ENCODE results near the gene SERINC2.
"Not testable (repeated sequence)": the region's sequence is repeated elsewhere in the genome, so short reads cannot be mapped to it uniquely, and the experiment has no call there.

Gene SERINC2

DNA sequence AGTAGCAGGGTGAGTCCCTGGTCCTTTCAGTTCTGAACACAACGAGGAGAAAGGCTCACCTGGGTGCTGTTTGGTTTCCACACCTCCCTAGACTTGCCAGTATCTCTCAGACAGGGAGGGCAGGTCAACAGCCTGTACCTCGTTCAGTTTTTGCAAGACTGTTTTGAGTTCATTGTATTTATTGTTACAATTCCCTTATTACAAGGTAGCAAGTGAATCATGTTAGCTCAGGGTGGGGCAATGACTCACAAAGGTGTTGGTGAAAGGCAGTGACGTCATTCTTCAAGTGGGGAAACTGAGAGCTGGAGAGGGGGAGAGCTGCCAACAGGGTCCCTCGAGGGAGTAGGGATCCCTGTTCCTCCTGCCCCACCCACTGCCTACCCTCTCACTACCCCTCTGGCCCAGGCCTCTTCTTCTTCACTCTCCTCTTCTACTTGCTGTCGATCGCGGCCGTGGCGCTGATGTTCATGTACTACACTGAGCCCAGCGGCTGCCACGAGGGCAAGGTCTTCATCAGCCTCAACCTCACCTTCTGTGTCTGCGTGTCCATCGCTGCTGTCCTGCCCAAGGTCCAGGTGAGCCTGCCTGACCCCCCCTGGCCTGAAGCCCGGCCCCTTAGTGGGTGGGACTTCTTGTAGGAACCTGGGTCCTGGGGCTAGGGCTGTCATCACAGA, 13.4 kb downstream of the SERINC2 start:
- Histone ChIP-seq H3K4me3 (no peak overlapping the region), H3K4me1 (no peaks in the 10 kb centered on the region)
- in situ Hi-C loops (cut with MboI; ENCODE audit: low sequenced_read_pairs) = no loop called here

DNA sequence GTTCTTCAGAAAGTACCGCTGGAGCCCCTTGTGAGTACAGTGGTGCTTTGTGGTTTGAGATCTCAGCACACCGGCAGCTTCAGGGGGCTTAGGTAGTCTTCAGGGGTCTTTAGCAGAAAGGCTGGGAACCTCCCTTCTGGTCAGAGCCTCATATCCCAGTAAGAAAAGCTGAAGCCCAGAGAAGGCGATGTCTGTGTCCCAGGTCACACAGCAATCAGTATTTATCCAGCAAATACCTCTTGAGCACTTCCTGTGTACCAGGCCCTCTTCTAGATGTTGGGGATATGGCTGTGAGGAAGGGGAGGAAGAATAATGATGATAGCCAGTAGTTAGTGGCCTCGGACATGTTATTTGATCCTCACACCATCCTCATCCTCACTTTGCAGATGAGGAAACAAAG, 14.3 kb downstream of the SERINC2 start:
- in situ Hi-C loops (cut with MboI; ENCODE audit: low sequenced_read_pairs) = no loop called here
- no peaks in the 10 kb centered on the region for H3K36me3 ChIP-seq (replicated peaks)
- no peak for DNase-seq (ENCODE audit: low spot score in 2 of 2)
- no peak overlapping the region for H3K4me3 ChIP-seq
- no peaks in the 10 kb centered on the region for H3K27me3 ChIP-seq (ENCODE audit: low read depth)
- H3K9me3 ChIP-seq = no peaks in the 10 kb centered on the region
- no peaks in the 10 kb centered on the region for H3K4me1 ChIP-seq

More for the DNA sequence above, 13.4 kb downstream of the SERINC2 start:
- H3K36me3 ChIP-seq (replicated peaks) = no peaks in the 10 kb centered on the region
- DNase-seq (ENCODE audit: low spot score in 2 of 2) = no peak
- no peaks in the 10 kb centered on the region for H3K9me3 ChIP-seq
- H3K27me3 ChIP-seq (ENCODE audit: low read depth) = no peaks in the 10 kb centered on the region

DNA sequence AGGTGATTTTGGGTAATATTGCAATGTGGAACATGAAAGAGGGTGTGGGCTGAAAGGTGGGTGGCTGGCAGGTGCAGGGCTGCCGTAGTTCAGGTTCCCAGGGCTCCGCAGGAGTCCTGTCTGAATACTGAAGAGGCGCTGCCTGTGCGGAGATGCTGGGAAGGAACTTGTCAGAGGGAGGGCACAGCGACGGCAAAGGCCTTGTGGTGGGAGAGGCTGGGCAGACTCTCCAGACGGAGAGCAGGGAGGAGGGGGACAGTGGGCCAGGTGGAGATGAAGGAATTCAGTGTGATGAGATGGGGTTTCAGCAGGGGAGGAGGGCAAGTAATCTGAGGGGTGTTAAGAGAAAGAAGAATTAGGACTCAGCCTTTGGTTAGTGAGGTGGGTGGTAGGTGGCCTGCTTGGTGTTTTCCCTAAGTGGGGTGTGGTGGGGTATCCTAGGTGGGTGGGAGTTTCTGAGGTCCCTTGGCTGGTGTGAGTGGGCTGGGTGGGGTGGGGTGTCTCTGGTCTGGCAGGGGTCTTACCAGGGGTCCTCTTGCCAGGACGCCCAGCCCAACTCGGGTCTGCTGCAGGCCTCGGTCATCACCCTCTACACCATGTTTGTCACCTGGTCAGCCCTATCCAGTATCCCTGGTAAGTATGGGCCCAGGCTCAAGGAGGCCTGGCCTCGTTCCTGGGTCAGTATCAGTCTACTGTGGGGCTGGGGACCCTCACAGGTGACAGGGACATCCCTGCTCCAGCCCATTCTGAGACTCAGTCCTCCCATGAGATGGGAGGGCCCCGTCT, 15.6 kb downstream of the SERINC2 start:
- Histone ChIP-seq H3K4me1 (no peaks in the 10 kb centered on the region), H3K4me3 (no peak overlapping the region), H3K36me3 (replicated peaks) (no peaks in the 10 kb centered on the region), H3K27me3 (ENCODE audit: low read depth) (no peaks in the 10 kb centered on the region), H3K9me3 (no peaks in the 10 kb centered on the region)
- in situ Hi-C loops (cut with MboI; ENCODE audit: low sequenced_read_pairs) = no loop called here
- DNase-seq (ENCODE audit: low spot score in 2 of 2) = no peak

DNA sequence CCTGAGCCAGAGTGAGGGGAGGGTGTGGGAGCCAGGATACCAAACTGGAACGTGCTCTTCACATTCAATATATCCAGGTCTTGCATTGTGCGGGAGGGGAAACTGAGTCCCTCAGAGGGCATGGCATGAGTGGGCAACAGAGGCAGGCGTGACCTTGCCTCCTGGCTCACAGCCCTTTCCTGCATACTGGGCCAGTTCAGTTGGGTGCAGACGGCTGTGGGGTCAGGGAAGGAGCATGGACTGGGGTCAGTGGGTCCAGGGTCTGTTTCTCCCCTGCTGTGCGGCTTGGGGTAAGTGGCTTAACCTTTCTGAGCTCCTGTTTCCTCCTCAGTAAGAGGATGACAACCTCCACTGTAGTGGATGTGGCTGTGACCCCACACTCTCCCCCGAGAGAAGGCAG, 16.6 kb downstream of the SERINC2 start:
- H3K4me1 ChIP-seq = no peaks in the 10 kb centered on the region
- H3K9me3 ChIP-seq = no peaks in the 10 kb centered on the region
- DNase-seq (ENCODE audit: low spot score in 2 of 2) = no peak
- H3K4me3 ChIP-seq = no peak overlapping the region
- H3K27me3 ChIP-seq (ENCODE audit: low read depth) = no peaks in the 10 kb centered on the region
- in situ Hi-C loops (cut with MboI; ENCODE audit: low sequenced_read_pairs) = no loop called here
- H3K36me3 ChIP-seq (replicated peaks) = no peaks in the 10 kb centered on the region

DNA sequence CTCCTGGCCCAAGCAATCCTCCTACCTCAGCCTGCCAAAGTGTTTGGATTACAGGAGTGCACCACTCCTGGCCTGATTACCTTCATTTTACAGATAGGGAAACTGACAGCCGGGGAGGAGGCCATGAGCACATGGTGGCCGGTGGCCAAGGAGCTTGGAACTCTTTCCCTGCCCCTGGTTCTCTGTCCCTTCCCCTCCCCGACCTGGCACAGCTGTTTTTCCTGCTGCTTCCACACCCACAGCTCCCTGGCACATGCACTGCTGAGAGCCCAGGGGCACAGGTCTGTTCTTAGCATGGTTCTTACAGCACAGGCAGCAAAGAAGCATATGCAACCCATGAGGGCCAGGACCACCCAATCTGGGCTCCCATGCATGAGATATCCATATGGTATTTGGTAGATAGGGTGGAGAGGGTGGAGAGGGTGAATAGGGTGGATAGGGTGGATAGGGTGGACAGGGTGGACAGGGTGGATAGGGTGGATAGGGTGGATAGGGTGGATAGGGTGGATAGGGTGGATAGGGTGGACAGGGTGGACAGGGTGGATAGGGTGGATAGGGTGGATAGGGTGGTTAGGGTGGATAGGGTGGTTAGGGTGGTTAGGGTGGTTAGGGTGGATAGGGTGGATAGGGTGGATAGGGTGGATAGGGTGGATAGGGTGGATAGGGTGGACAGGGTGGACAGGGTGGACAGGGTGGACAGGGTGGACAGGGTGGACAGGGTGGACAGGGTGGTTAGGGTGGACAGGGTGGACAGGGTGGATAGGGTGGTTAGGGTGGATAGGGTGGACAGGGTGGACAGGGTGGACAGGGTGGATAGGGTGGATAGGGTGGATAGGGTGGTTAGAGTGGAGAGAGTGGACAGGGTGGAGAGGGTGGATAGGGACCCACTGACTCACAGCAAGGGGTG, 18.6 kb downstream of the SERINC2 start:
- H3K9me3 ChIP-seq; DNase-seq (ENCODE audit: low spot score in 2 of 2); H3K27me3 ChIP-seq (ENCODE audit: low read depth); H3K4me3 ChIP-seq; in situ Hi-C loops (cut with MboI; ENCODE audit: low sequenced_read_pairs); H3K4me1 ChIP-seq; H3K36me3 ChIP-seq (replicated peaks): not testable (repeated sequence)

DNA sequence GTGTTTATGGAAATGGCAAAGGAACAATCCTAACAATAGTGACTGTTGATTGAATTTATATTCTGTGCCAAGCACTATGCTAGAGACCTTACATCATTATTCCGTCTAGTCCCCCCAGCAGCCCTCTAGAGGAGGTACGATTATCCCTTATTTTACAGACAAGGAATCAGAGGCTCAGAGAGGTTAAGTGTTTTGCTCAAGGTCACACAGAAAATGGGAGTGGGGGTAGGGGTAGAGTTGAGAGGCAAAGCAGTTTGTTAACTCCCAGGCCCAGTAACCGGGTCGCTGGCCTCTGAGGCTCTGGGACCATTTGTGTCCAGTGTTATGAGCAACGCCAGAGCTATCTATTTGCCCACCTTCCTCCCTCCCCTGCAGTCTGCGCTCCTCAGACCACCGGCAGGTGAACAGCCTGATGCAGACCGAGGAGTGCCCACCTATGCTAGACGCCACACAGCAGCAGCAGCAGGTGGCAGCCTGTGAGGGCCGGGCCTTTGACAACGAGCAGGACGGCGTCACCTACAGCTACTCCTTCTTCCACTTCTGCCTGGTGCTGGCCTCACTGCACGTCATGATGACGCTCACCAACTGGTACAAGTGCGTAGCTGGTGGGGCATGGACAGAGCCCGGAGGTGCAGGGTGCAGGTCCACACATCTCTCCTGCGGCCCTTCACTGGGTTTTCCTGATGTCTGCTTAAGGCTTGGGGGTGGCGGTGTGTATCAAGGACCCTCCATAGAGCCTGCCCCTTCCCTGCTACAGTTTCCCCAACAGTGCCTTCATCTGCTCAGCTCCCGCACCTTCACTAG, 19.8 kb downstream of the SERINC2 start:
- no peaks in the 10 kb centered on the region for H3K4me1 ChIP-seq
- H3K36me3 ChIP-seq (replicated peaks) = no peaks in the 10 kb centered on the region
- H3K27me3 ChIP-seq (ENCODE audit: low read depth) = no peaks in the 10 kb centered on the region
- no peak overlapping the region for H3K4me3 ChIP-seq
- DNase-seq (ENCODE audit: low spot score in 2 of 2) = no peak
- H3K9me3 ChIP-seq = no peaks in the 10 kb centered on the region
- in situ Hi-C loops (cut with MboI; ENCODE audit: low sequenced_read_pairs) = no loop called here

DNA sequence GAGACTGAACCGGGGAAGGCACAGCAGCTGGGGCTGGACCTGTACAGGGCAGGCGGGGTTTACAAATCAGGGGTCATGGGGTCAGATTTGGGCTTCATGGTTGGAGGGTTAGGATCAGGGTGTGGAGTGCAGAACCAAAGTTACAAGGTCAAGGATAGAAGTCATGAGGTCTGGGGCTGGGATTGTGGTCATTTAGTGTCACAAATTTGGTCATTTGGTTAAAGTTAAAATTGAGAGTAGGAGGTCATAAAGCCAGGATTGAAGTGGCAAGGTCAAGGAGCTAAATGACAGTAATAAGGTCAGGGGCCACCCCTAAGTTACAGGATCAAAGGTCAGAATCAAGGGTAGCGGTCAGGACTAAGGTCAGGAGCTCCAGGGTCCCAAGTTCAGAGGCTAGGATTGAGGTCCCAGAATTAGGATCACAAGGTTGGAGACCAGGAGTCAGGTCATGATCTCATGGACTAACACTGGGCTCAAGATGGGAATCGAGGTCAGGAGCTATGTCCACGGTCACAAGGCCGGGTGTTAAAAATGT, 20.4 kb downstream of the SERINC2 start:
- Histone ChIP-seq H3K9me3 (no peaks in the 10 kb centered on the region), H3K4me1 (no peaks in the 10 kb centered on the region), H3K27me3 (ENCODE audit: low read depth) (no peaks in the 10 kb centered on the region; the same call in 1 of the 2 replicates), H3K4me3 (no peak overlapping the region), H3K36me3 (replicated peaks) (no peaks in the 10 kb centered on the region)
- in situ Hi-C loops (cut with MboI; ENCODE audit: low sequenced_read_pairs) = no loop called here
- no peak for DNase-seq (ENCODE audit: low spot score in 2 of 2)

DNA sequence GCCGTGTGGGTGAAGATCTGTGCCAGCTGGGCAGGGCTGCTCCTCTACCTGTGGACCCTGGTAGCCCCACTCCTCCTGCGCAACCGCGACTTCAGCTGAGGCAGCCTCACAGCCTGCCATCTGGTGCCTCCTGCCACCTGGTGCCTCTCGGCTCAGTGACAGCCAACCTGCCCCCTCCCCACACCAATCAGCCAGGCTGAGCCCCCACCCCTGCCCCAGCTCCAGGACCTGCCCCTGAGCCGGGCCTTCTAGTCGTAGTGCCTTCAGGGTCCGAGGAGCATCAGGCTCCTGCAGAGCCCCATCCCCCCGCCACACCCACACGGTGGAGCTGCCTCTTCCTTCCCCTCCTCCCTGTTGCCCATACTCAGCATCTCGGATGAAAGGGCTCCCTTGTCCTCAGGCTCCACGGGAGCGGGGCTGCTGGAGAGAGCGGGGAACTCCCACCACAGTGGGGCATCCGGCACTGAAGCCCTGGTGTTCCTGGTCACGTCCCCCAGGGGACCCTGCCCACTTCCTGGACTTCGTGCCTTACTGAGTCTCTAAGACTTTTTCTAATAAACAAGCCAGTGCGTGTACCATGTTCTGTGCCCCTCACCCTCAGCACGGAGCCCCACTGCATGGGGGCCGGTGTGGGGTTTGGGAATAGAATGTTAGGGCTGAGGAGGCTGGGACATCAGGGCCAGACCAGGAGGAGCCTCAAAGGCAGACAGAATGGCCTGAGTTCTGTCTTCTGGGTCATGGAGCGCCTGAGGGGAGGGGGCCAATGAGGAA, 21.3 kb downstream of the SERINC2 start:
- H3K4me3 ChIP-seq = no peak overlapping the region
- H3K36me3 ChIP-seq (replicated peaks) = no peaks in the 10 kb centered on the region
- H3K9me3 ChIP-seq = no peaks in the 10 kb centered on the region
- DNase-seq (ENCODE audit: low spot score in 2 of 2) = no peak
- H3K27me3 ChIP-seq (ENCODE audit: low read depth) = no peaks in the 10 kb centered on the region; the same call in 1 of the 2 replicates
- in situ Hi-C loops (cut with MboI; ENCODE audit: low sequenced_read_pairs) = no loop called here
- H3K4me1 ChIP-seq = no peaks in the 10 kb centered on the region

DNA sequence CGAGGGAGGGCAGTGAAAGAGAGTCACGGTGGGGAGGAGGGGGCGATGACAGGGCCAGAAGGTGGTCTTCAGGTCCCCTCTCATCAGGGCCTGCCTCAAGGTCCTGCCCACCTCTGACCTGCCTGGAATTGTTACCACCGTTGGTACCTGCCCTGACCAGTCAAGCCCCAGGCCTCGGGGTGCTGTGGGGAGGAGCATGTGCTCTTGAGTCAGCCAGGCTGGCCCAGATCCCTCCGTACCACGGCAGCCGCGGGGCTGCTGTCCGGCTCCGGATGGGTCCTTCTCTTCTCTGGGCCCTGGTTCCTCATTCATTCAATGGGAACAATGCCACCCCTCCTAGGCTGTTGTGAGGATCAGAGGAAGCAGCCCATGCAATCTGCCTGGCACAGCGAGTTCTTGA, 22.0 kb downstream of the SERINC2 start:
- H3K4me1 ChIP-seq = no peaks in the 10 kb centered on the region
- no peak for DNase-seq (ENCODE audit: low spot score in 2 of 2)
- no peaks in the 10 kb centered on the region for H3K36me3 ChIP-seq (replicated peaks)
- no peaks in the 10 kb centered on the region for H3K9me3 ChIP-seq
- H3K4me3 ChIP-seq = no peak overlapping the region
- in situ Hi-C loops (cut with MboI; ENCODE audit: low sequenced_read_pairs) = no loop called here
- no peaks in the 10 kb centered on the region; the same call in 1 of the 2 replicates for H3K27me3 ChIP-seq (ENCODE audit: low read depth)

DNA sequence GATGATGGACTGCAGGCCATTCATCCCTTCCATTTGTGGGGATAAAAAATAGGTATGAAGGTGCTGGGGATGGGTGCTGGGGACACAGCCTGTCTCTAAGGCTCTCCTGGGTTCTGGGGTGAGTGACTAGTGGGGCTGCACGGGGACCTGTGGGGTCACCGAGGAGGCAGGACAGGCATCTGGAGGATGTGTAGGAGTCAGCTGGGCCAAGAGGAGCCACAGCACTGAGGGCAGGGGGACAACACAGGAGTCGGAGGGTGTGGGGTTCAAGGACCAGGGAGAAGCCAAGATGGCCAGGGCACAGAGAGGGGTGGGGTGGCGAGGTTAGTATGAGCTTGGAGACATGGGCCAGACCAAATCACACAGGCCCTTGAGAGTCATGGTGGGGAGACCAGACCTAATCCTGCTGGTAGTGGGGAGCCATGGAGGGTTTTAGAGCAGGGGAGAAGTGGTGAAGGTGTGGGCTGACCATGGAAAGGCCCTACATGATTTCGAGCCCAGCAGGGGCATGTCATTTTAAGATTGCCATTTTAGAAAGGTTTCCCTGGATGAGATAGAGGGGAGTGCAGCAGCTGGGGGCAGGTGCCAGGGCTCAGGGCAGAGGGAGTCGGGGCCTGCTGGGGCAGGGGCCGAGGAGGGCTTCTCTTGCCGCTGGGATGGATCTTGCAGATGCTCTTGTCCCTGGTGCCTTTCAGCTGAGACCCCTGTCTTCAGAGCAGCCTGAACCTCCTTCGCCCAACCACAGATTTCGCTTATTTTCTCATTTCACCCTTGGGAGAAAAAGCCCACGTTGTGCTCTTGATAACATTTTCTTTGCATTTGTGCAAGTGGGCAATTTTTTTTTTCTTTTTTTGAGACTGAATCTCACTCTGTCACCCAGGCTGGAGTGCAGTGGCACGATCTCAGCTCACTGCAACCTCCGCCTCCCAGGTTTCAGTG, 22.7 kb downstream of the SERINC2 start:
- in situ Hi-C loops (cut with MboI; ENCODE audit: low sequenced_read_pairs) = no loop called here
- Histone ChIP-seq H3K4me3 (no peak overlapping the region), H3K9me3 (no peaks in the 10 kb centered on the region), H3K4me1 (no peaks in the 10 kb centered on the region), H3K27me3 (ENCODE audit: low read depth) (no peaks in the 10 kb centered on the region; the same call in 1 of the 2 replicates), H3K36me3 (replicated peaks) (no peaks in the 10 kb centered on the region)
- no peak for DNase-seq (ENCODE audit: low spot score in 2 of 2)

DNA sequence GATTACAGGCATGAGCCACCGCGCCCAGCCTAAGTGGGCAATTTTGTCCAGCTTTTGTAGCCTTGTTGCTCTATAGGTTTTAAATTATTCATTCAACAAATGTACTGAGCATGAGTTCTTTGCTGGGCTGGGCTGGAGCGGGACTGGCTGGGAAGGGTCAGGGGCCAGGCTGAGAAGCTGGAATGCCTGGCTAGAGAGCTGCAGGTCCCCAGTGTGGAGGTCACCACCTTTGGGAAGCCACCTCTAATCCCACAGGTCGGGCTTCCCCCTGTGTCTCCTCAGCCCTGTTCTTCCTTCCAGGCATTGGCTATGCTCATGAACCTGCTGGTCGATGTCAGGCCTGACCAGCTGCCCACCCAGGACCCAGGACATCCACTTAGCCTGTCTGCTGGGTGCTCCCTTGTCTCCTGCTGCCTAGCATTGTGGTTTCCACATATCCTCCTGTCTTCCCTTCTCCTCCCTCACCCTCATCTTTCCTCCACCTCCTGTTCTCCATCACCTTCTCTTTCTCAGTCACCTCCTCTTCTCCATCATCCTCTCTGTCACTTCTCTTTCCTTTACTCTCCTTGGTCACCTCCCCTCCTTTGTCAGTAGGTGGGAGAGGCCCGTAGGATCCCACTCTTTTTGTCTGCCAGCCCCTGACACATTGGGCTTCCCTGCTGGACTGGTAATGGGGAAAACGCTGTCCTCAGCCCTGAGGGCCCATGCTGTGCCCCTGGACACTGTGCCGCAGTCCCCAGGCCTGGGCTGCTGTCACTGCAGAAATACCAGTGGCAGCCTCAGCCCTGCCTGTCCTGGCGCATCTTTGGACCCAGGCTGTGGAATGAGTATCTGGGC, 23.8 kb downstream of the SERINC2 start:
- no peaks in the 10 kb centered on the region for H3K4me1 ChIP-seq
- no peaks in the 10 kb centered on the region for H3K36me3 ChIP-seq (replicated peaks)
- in situ Hi-C loops (cut with MboI; ENCODE audit: low sequenced_read_pairs) = no loop called here
- no peaks in the 10 kb centered on the region for H3K9me3 ChIP-seq
- H3K27me3 ChIP-seq (ENCODE audit: low read depth) = no peaks in the 10 kb centered on the region; the same call in 1 of the 2 replicates
- DNase-seq (ENCODE audit: low spot score in 2 of 2) = no peak
- no peak overlapping the region for H3K4me3 ChIP-seq
